ENCODE measurements around the gene ASTL.
"Not testable (repeated sequence)": the region's sequence is repeated elsewhere in the genome, so short reads cannot be mapped to it uniquely, and the experiment has no call there.

The ASTL gene

DNA sequence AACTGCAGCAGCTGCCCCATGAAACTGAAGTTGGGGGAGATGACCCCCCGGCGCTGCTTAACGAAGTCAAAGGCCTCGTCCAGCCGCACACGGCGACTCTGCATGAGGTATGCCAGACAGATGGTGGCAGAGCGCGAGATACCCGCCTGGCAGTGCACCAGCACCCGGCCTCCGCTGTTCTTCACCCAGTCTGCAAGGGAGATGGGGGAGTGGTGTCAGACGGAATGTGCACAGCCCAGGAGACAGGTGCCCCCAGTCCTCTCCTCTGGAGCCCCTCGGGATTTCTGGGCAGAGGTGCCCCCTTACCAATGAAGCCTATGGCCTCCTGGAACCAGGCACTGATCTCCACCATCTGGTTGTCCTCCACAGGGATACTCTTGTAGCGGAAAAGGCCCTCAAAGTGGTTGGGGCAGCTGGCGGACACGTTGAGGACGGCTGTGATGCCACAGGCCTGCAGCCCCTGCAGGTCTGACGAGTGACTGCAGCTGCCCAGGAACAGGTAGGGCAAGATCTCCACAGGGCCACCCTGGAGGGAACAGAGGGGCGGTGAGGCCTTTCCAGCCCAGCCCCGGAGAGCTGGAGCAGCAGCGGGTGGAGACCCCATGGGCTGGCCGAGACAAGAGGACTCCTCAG lies 5.7 kb upstream of the ASTL start:
- peak overlapping the region; percentile 78 for H3K9ac ChIP-seq (ENCODE audit: insufficient read length, low read depth)
- H3K9me3 ChIP-seq (ENCODE audit: insufficient read depth, low read length), result no peaks in the 10 kb centered on the region
- DNase-seq (ENCODE audit: low read depth, low spot score), result no peak
- peaks cover 36% of the 10 kb centered on the region for H3K4me1 ChIP-seq (ENCODE audit: insufficient read depth, insufficient read length)
- TF ChIP-seq ZNF274 (IDR thresholded peaks at IDR 0.05; ENCODE audit: low read depth, low read length), result no peak
- no peak for TF ChIP-seq YY1 (IDR thresholded peaks at IDR 0.05; ENCODE audit: insufficient read depth, insufficient read length)
- no peak for TF ChIP-seq SUZ12 (IDR thresholded peaks at IDR 0.05; ENCODE audit: extremely low read depth, insufficient read depth, insufficient read length)
- peaks cover 10% of the 10 kb centered on the region for H3K27me3 ChIP-seq (ENCODE audit: insufficient read depth, insufficient read length)
- H3K4me3 ChIP-seq (ENCODE audit: insufficient read length, low read depth), result peak overlapping the region; percentile 58
- H3K36me3 ChIP-seq (ENCODE audit: insufficient read depth, insufficient read length, low read length), result peaks cover 14% of the 10 kb centered on the region

DNA sequence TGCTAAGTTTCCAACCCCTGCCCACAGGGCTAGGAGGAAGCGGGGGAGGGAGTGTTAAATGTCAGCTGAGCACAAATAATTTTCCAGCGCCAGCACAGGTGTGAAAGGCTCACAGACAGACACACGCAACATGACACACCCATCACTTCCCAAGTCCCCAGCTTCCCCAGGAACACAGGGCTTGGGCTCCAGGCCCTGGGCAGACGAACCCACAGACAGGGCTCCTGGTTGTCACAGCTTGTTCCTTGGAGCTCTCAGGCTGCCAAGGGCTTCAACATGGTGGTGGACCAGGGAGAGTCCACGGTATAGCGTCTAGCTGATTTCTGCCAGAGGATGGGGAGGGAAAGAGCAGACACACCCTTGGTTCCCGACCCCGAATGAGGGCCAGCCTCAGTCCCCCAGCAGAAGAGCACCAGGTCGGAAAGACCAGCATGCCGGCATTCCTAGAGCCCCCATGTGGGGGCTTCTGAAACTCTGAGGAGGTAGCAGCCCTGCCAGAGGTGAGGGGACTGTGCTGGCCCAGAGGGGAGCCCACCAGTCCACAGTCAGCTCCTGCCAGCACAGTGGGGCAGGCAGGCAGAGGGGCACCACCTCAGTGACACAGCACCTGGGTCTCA lies 5.0 kb upstream of the ASTL start:
- Histone ChIP-seq H3K4me3 (ENCODE audit: insufficient read length, low read depth) (no peak overlapping the region), H3K27me3 (ENCODE audit: insufficient read depth, insufficient read length) (peaks cover 10% of the 10 kb centered on the region), H3K4me1 (ENCODE audit: insufficient read depth, insufficient read length) (peaks cover 31% of the 10 kb centered on the region), H3K9ac (ENCODE audit: insufficient read length, low read depth) (peak overlapping the region; percentile 5), H3K9me3 (ENCODE audit: insufficient read depth, low read length) (no peaks in the 10 kb centered on the region), H3K36me3 (ENCODE audit: insufficient read depth, insufficient read length, low read length) (peaks cover 14% of the 10 kb centered on the region)
- TF ChIP-seq ZNF274 (IDR thresholded peaks at IDR 0.05; ENCODE audit: low read depth, low read length) (no peak), YY1 (IDR thresholded peaks at IDR 0.05; ENCODE audit: insufficient read depth, insufficient read length) (no peak), SUZ12 (IDR thresholded peaks at IDR 0.05; ENCODE audit: extremely low read depth, insufficient read depth, insufficient read length) (no peak)
- DNase-seq (ENCODE audit: low read depth, low spot score), result no peak

GRCh38 chr2:96142217-96143113 lies 4.2 kb upstream of the ASTL start:
- TF ChIP-seq YY1 (IDR thresholded peaks at IDR 0.05; ENCODE audit: insufficient read depth, insufficient read length) (no peak), SUZ12 (IDR thresholded peaks at IDR 0.05; ENCODE audit: extremely low read depth, insufficient read depth, insufficient read length) (no peak), ZNF274 (IDR thresholded peaks at IDR 0.05; ENCODE audit: low read depth, low read length) (no peak)
- H3K9ac ChIP-seq (ENCODE audit: insufficient read length, low read depth), result peak overlapping the region; percentile 18
- H3K9me3 ChIP-seq (ENCODE audit: insufficient read depth, low read length), result no peaks in the 10 kb centered on the region
- H3K27me3 ChIP-seq (ENCODE audit: insufficient read depth, insufficient read length), result peaks cover 10% of the 10 kb centered on the region
- H3K36me3 ChIP-seq (ENCODE audit: insufficient read depth, insufficient read length, low read length), result peaks cover 14% of the 10 kb centered on the region
- no peak for DNase-seq (ENCODE audit: low read depth, low spot score)
- no peak overlapping the region for H3K4me3 ChIP-seq (ENCODE audit: insufficient read length, low read depth)
- peaks cover 23% of the 10 kb centered on the region for H3K4me1 ChIP-seq (ENCODE audit: insufficient read depth, insufficient read length)

DNA sequence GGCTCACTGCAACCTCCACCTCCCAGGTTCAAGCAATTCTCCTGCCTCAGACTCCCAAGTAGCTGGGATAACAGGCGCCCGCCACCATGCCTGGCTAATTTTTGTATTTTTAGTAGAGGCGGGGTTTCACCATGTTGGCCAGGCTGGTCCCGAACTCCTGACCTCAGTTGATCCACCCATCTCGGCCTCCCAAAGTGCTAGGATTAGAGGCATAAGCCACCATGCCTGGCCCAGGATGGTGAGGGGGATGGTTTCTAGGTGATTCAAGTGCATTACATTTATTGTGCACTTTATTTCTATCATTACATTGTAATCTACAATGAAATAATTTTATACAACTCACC lies 3.3 kb upstream of the ASTL start:
- Histone ChIP-seq H3K36me3 (ENCODE audit: insufficient read depth, insufficient read length, low read length) (peaks cover 14% of the 10 kb centered on the region), H3K27me3 (ENCODE audit: insufficient read depth, insufficient read length) (peaks cover 10% of the 10 kb centered on the region), H3K4me1 (ENCODE audit: insufficient read depth, insufficient read length) (peaks cover 15% of the 10 kb centered on the region)
- not testable (repeated sequence) for H3K9ac ChIP-seq (ENCODE audit: insufficient read length, low read depth); DNase-seq (ENCODE audit: low read depth, low spot score); H3K4me3 ChIP-seq (ENCODE audit: insufficient read length, low read depth); H3K9me3 ChIP-seq (ENCODE audit: insufficient read depth, low read length)

DNA sequence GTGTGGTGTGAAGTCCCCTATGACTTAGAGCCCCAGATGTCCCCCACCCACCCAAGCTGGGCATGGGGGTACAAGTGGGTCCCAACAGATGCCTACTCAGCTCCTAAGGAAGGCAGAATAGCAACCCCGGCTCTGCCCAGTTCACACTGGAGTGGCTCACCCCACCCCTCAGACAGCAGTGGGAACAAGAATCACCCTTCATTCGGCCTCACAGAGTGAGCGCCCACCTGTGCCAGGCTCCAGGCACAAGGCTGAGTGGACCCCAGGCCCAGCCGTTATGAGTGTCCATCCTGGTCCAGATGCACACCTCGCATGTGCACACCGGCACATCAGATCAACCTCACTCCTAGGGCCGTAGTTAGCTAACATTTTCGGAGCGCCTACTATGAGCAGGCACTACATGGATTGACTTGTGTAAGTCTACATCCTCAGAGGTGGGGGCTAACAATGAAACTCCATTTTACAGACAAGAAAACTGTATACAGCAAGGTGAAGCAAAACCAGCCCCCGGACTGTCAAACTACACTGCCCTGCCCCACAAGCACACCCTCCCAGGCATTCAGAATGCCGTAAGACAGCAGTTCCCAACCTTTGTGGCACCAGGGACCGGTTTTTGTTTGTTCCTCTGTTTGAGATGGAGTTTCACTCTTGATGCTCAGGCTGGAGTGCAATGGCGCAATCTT lies 2.8 kb upstream of the ASTL start:
- no peak overlapping the region for H3K4me3 ChIP-seq (ENCODE audit: insufficient read length, low read depth)
- TF ChIP-seq SUZ12 (IDR thresholded peaks at IDR 0.05; ENCODE audit: extremely low read depth, insufficient read depth, insufficient read length), result no peak
- TF ChIP-seq ZNF274 (IDR thresholded peaks at IDR 0.05; ENCODE audit: low read depth, low read length), result no peak
- TF ChIP-seq YY1 (IDR thresholded peaks at IDR 0.05; ENCODE audit: insufficient read depth, insufficient read length), result no peak
- H3K36me3 ChIP-seq (ENCODE audit: insufficient read depth, insufficient read length, low read length), result peaks cover 14% of the 10 kb centered on the region
- no peaks in the 10 kb centered on the region for H3K9me3 ChIP-seq (ENCODE audit: insufficient read depth, low read length)
- H3K9ac ChIP-seq (ENCODE audit: insufficient read length, low read depth), result no peak overlapping the region
- H3K4me1 ChIP-seq (ENCODE audit: insufficient read depth, insufficient read length), result peaks cover 17% of the 10 kb centered on the region
- DNase-seq (ENCODE audit: low read depth, low spot score), result no peak
- peaks cover 10% of the 10 kb centered on the region for H3K27me3 ChIP-seq (ENCODE audit: insufficient read depth, insufficient read length)

GRCh38 chr2:96139181-96139758 lies 968 bp upstream of the ASTL start:
- no peak for TF ChIP-seq ZNF274 (IDR thresholded peaks at IDR 0.05; ENCODE audit: low read depth, low read length)
- no peak for TF ChIP-seq YY1 (IDR thresholded peaks at IDR 0.05; ENCODE audit: insufficient read depth, insufficient read length)
- no peak for TF ChIP-seq SUZ12 (IDR thresholded peaks at IDR 0.05; ENCODE audit: extremely low read depth, insufficient read depth, insufficient read length)
- Histone ChIP-seq H3K4me3 (ENCODE audit: insufficient read length, low read depth) (no peak overlapping the region), H3K36me3 (ENCODE audit: insufficient read depth, insufficient read length, low read length) (peaks cover 14% of the 10 kb centered on the region), H3K9me3 (ENCODE audit: insufficient read depth, low read length) (no peaks in the 10 kb centered on the region), H3K27me3 (ENCODE audit: insufficient read depth, insufficient read length) (no peaks in the 10 kb centered on the region), H3K9ac (ENCODE audit: insufficient read length, low read depth) (no peak overlapping the region), H3K4me1 (ENCODE audit: insufficient read depth, insufficient read length) (peaks cover 14% of the 10 kb centered on the region)
- DNase-seq (ENCODE audit: low read depth, low spot score), result no peak

Measured in NT2/D1 (cell line).